Endothelial cell of umbilical vein (primary cell): Measurements from ENCODE around the gene USP31. TPM values are rescaled to one million over a fixed set of nuclear protein-coding genes. Genes with fewer than 3 reads are reported as not detected.

Experiments used
- BruUV-seq: library from RNA; stranded (reverse); fragments of 400-500 nt; replicated peaks from 2 replicates; lab custom pipeline; 2021; lab: Mats Ljungman, UMichigan
- CTCF ChIA-PET: fragments of 300-600, 350-600 bp; sonication (Branson Sonifier 250); formaldehyde crosslinking; loops from one replicate; lab custom pipeline; 2021; ENCODE audit warnings: antibody characterized with exemption, inconsistent platforms; lab: Charles Lee
- POLR2A ChIA-PET: fragments of 300-600, 350-600 bp; sonication (Branson Sonifier 250); formaldehyde crosslinking; loops from one replicate; lab custom pipeline; 2021; ENCODE audit warnings: antibody characterized with exemption, inconsistent platforms; lab: Charles Lee
- DNase-seq: peaks from one replicate; pipeline ENCODE4 v3.0.0-alpha.2; 2011; ENCODE audit warnings: low read depth, low spot score
- FAIRE-seq: peaks from 2 replicates; lab custom pipeline; 2011; peaks lifted over from hg19 to GRCh38; lab: Jason Lieb, UNC
- H2AFZ ChIP-seq: 2 replicates; pipeline ENCODE4 v1.6.0; 2012; ENCODE audit warnings: low read depth, low read length, control low read depth, inconsistent platforms
- H3K27ac ChIP-seq: 2 replicates; pipeline ENCODE4 v1.5.1; 2011; ENCODE audit warnings: low read depth, mild to moderate bottlenecking, control low read depth, low read length, moderate library complexity; ENCODE audit not compliant: insufficient read depth
- H3K27me3 ChIP-seq, 2 experiments: 2 replicates each; pipeline versions ENCODE4 v1.6.0 to v1.6.1; 2011; ENCODE audit warnings: low read length in 2 of 2, mixed read lengths in 1 of 2; ENCODE audit not compliant: control insufficient read depth in 2 of 2, insufficient read depth in 2 of 2
- H3K36me3 ChIP-seq, 2 experiments: 2 replicates in 1 of 2; 3 replicates in 1 of 2; pipeline ENCODE4 v1.5.1; 2011; ENCODE audit warnings: low read length in 2 of 2, mild to moderate bottlenecking in 1 of 2, moderate library complexity in 1 of 2; ENCODE audit not compliant: control insufficient read depth in 2 of 2, insufficient read depth in 2 of 2; ENCODE audit errors: extremely low read depth in 1 of 2
- H3K4me1 ChIP-seq: 3 replicates; pipeline ENCODE4 v1.5.1; 2011; ENCODE audit warnings: mild to moderate bottlenecking, low read length; ENCODE audit not compliant: control insufficient read depth, insufficient read depth; ENCODE audit errors: extremely low read depth
- H3K4me2 ChIP-seq: 2 replicates; pipeline ENCODE4 v1.6.1; 2011; ENCODE audit warnings: low read length, control low read depth, mixed read lengths; ENCODE audit not compliant: insufficient read depth
- H3K4me3 ChIP-seq, 3 experiments: fragments of 200-600 bp in 1 of 3; sonication (generic), shearing (Covaris generic) in 1 of 3; replicated peaks in 1 of 3; 2 replicates each; pipeline ENCODE4 v1.5.1; 2011 to 2016; ENCODE audit warnings: control low read depth in 3 of 3, low read length in 3 of 3, mild to moderate bottlenecking in 2 of 3, inconsistent platforms in 1 of 3, low read depth in 1 of 3, moderate library complexity in 1 of 3; ENCODE audit not compliant: insufficient read depth in 1 of 3
- H3K79me2 ChIP-seq: 2 replicates; pipeline ENCODE4 v1.6.0; 2012; ENCODE audit warnings: low read length, inconsistent platforms; ENCODE audit not compliant: control insufficient read depth, insufficient read depth
- H3K9ac ChIP-seq: replicated peaks from 2 replicates; pipeline ENCODE3; 2011; ENCODE audit warnings: low read length, control low read depth; ENCODE audit not compliant: insufficient read depth; ENCODE audit errors: extremely low read depth
- H3K9me1 ChIP-seq: replicated peaks from 3 replicates; pipeline ENCODE4 v1.6.0; 2011; ENCODE audit warnings: mild to moderate bottlenecking, low read length; ENCODE audit not compliant: control insufficient read depth, insufficient read depth; ENCODE audit errors: extremely low read depth
- H3K9me3 ChIP-seq: replicated peaks from 2 replicates; pipeline ENCODE4 v1.5.1; 2012; ENCODE audit warnings: low read length, inconsistent platforms; ENCODE audit not compliant: control insufficient read depth, insufficient read depth
- H4K20me1 ChIP-seq: replicated peaks from 2 replicates; pipeline ENCODE3; 2011; ENCODE audit warnings: mild to moderate bottlenecking, low read length; ENCODE audit not compliant: control insufficient read depth, insufficient read depth; ENCODE audit errors: extremely low read depth
- CTCF ChIP-seq, 2 donors: IDR thresholded peaks; 1 replicate in 1 of 2; 2 replicates in 1 of 2; pipeline ENCODE4 v1.5.1; 2011; ENCODE audit warnings: low read length in 2 of 2, mild to moderate bottlenecking in 2 of 2, moderate library complexity in 2 of 2, control low read depth in 1 of 2, inconsistent platforms in 1 of 2, low read depth in 1 of 2; ENCODE audit not compliant: insufficient read depth in 1 of 2; ENCODE audit errors: extremely low read depth in 1 of 2
- EZH2 ChIP-seq: IDR thresholded peaks from 2 replicates; pipeline ENCODE4 v1.6.1; 2012; ENCODE audit warnings: borderline replicate concordance, low read depth, mild to moderate bottlenecking, moderate library complexity, low read length, inconsistent platforms; ENCODE audit not compliant: severe bottlenecking
- FOS ChIP-seq: IDR thresholded peaks from 2 replicates; pipeline ENCODE4 v1.6.1; 2011; ENCODE audit warnings: mild to moderate bottlenecking, low read length, moderate library complexity, borderline replicate concordance; ENCODE audit not compliant: insufficient read depth
- GATA2 ChIP-seq: IDR thresholded peaks from 2 replicates; pipeline ENCODE4 v1.7.0; 2011; ENCODE audit warnings: low read depth, mild to moderate bottlenecking, moderate library complexity, mixed read lengths, low read length; ENCODE audit not compliant: insufficient read length, insufficient read depth
- JUN ChIP-seq: IDR thresholded peaks from 2 replicates; pipeline ENCODE4 v1.6.1; 2011; ENCODE audit warnings: borderline replicate concordance, low read depth; ENCODE audit not compliant: insufficient read length, insufficient read depth
- MAX ChIP-seq: IDR thresholded peaks from 2 replicates; pipeline ENCODE4 v1.6.1; 2011; ENCODE audit not compliant: insufficient read depth, insufficient read length
- MYC ChIP-seq: IDR thresholded peaks from one replicate; pipeline ENCODE4 v1.6.1; 2011; ENCODE audit warnings: mild to moderate bottlenecking, low read depth, low read length
- POLR2A ChIP-seq: IDR thresholded peaks from 2 replicates; pipeline ENCODE4 v1.6.1; 2012; ENCODE audit warnings: low read depth, mild to moderate bottlenecking, control low read depth, low read length
- POLR2AphosphoS5 ChIP-seq: IDR thresholded peaks from 2 replicates; pipeline ENCODE4 v1.6.1; 2012; ENCODE audit warnings: low read depth, mild to moderate bottlenecking, control low read depth, low read length, moderate library complexity; ENCODE audit not compliant: insufficient read depth
- dilution Hi-C: fragments of 300-500 bp; cut with MboI; formaldehyde crosslinking; loops from one replicate; pipeline ENCODE4 v1.15.0; 2019; ENCODE audit warnings: low sequenced_read_pairs; ENCODE audit not compliant: extremely low pct_ligation_motif_present
- intact Hi-C: fragments of 100-400 bp; cut with micrococcal nuclease; formaldehyde crosslinking; loops from one replicate; pipeline ENCODE4 v1.10.0; 2022
- polyA plus RNA-seq, 4 experiments: library from polyadenylated mRNA; depleted of rRNA in 3 of 4; stranded (reverse) in 3 of 4; unstranded in 1 of 4; fragments of >200 nt; gene quantifications; 2 replicates each; pipeline versions ENCODE4 v1.2.1 to v1.2.3, GENCODE V29; 2011 to 2012; ENCODE audit warnings: missing spikeins in 1 of 4
- total RNA-seq: library from RNA; stranded (reverse); gene quantifications from 2 replicates; pipeline ENCODE4 v1.2.3, GENCODE V29; 2021

USP31 gene
- total and polyA plus RNA-seq, 2 donors (not counting 3 experiments of a cell fraction or from before 2014, with no cell fraction given): 14.5 to 42.4 TPM

GRCh38 chr16:23079675-23080301 lies 69.5 kb downstream of the USP31 start:
- CTCF ChIA-PET: interaction anchor here (0.8 to 1.6 kb wide), 4 partner anchors 45 to 356 kb away, joined by 3 to 8 read pairs (median 4); no protein-coding TSS in a partner anchor
- peak overlapping the region; percentile 3 for H3K9ac ChIP-seq
- no peaks in the 10 kb centered on the region for H3K9me3 ChIP-seq
- H2AFZ ChIP-seq: no peak overlapping the region
- no peaks in the 10 kb centered on the region for H4K20me1 ChIP-seq
- H3K4me3 ChIP-seq: no peak overlapping the region
- H3K27me3 ChIP-seq: no peaks in the 10 kb centered on the region
- H3K4me1 ChIP-seq: peaks cover 34% of the 10 kb centered on the region
- intact Hi-C loops (loop anchor here (1.0 to 5.0 kb wide), 3 partner anchors 53 to 353 kb away; partner anchors contain the start of gene USP31), dilution Hi-C loops (no loop called here)
- peak; percentile 77 for FAIRE-seq
- H3K36me3 ChIP-seq: peaks cover 6 to 12% of the 10 kb centered on the region in 2 experiments
- no peaks in the 10 kb centered on the region for H3K9me1 ChIP-seq
- TF ChIP-seq POLR2AphosphoS5 (peak; percentile 42), EZH2 (no peak), POLR2A (peak; percentile 42)
- H3K27ac ChIP-seq: peak overlapping the region; percentile 50
- no peaks in the 10 kb centered on the region for H3K79me2 ChIP-seq
- H3K4me2 ChIP-seq: no peak overlapping the region
- no TSS peak for BruUV-seq
- DNase-seq: peak; percentile 91
- POLR2A ChIA-PET: interaction anchor here (1.3 kb wide), 1 partner anchor 69 kb away, joined by 3 read pairs; the partner anchor contains the start of gene USP31

- TF ChIP-seq POLR2A: no peak
- TF ChIP-seq GATA2: no peak
- TF ChIP-seq FOS: no peak
- TF ChIP-seq EZH2: no peak
- no peak for TF ChIP-seq MYC
- TF ChIP-seq POLR2AphosphoS5: no peak
- no peak for TF ChIP-seq CTCF (IDR thresholded peaks at IDR 0.05; ENCODE audit: extremely low read depth in 1 of 2, insufficient read depth in 1 of 2, low read depth in 1 of 2, low read length in 2 of 2)
- TF ChIP-seq JUN: no peak
- no peak for TF ChIP-seq MAX
- no TSS peak for BruUV-seq
- intact Hi-C loops (no loop called here), dilution Hi-C loops (no loop called here)
- DNase-seq: no peak
- no peak overlapping the region for H3K9ac ChIP-seq
- ChIA-PET CTCF (interaction anchor here (1.9 kb wide), 1 partner anchor 361 kb away, joined by 6 read pairs; no protein-coding TSS in a partner anchor), POLR2A (no interaction called here)
- peaks cover 19% of the 10 kb centered on the region for H3K4me1 ChIP-seq
- H3K4me3 ChIP-seq: no peak overlapping the region
- no peaks in the 10 kb centered on the region for H3K27me3 ChIP-seq
- peaks cover 9 to 23% of the 10 kb centered on the region in 2 experiments for H3K36me3 ChIP-seq
- no peak overlapping the region for H3K4me2 ChIP-seq
- H3K9me1 ChIP-seq: no peaks in the 10 kb centered on the region
- FAIRE-seq: no peak
- no peak overlapping the region for H3K27ac ChIP-seq
- H3K79me2 ChIP-seq: no peaks in the 10 kb centered on the region
- H2AFZ ChIP-seq: no peak overlapping the region
- no peaks in the 10 kb centered on the region for H3K9me3 ChIP-seq
- no peaks in the 10 kb centered on the region for H4K20me1 ChIP-seq
Measured at GRCh38 chr16:23074423-23074822, 74.8 kb downstream of the USP31 start.
